Mammary epithelial cell (primary cell): ENCODE results near the gene CIITA.

Experiments
- CTCF ChIP-seq, 2 donors: IDR thresholded peaks in 1 of 2; conservative IDR thresholded peaks in 1 of 2; 2 replicates each; pipeline ENCODE4 v1.5.1; 2011 to 2012; ENCODE audit warnings: inconsistent platforms in 2 of 2, low read length in 2 of 2, mild to moderate bottlenecking in 2 of 2, control low read depth in 1 of 2, low read depth in 1 of 2; ENCODE audit not compliant: insufficient read depth in 1 of 2; ENCODE audit errors: extremely low read depth in 1 of 2
- EZH2 ChIP-seq: IDR thresholded peaks from 2 replicates; pipeline ENCODE4 v1.6.1; 2012; ENCODE audit warnings: low read length, inconsistent platforms, borderline replicate concordance

GRCh38 chr16:10889855-10890254, 12.9 kb downstream of the CIITA start:
- TF ChIP-seq CTCF (conservative IDR thresholded peaks at IDR 0.05 in 1 of 2, IDR thresholded peaks at IDR 0.05 in 1 of 2; ENCODE audit: extremely low read depth in 1 of 2, insufficient read depth in 1 of 2, low read depth in 1 of 2, low read length in 2 of 2): no peak
- TF ChIP-seq EZH2: no peak
